H9 (cell line): ENCODE data around the gene FAM228B. TPM values are rescaled to one million over a fixed set of nuclear protein-coding genes. Genes with fewer than 3 reads are reported as not detected.
A peak's percentile ranks its signal among the peaks of the same experiment; 100 is the strongest.

Source experiments
- DNase-seq: peaks from one replicate; pipeline ENCODE4 v3.0.0-alpha.2; 2017
- H2AFZ ChIP-seq: one replicate; pipeline ENCODE4 v1.6.1; 2013; ENCODE audit warnings: mild to moderate bottlenecking, low read length, control low read depth, moderate library complexity
- H2AK5ac ChIP-seq: 2 replicates; pipeline ENCODE4 v1.6.1; 2013; ENCODE audit warnings: low read length, control low read depth, mixed read lengths; ENCODE audit not compliant: insufficient read length
- H2BK120ac ChIP-seq: one replicate; pipeline ENCODE4 v1.6.1; 2013; ENCODE audit warnings: low read depth, mild to moderate bottlenecking, low read length, control low read depth, inconsistent platforms; ENCODE audit not compliant: poor library complexity, severe bottlenecking
- H2BK12ac ChIP-seq: 2 replicates; pipeline ENCODE4 v1.6.1; 2013; ENCODE audit warnings: low read length, control low read depth, mixed read lengths, low read depth; ENCODE audit not compliant: insufficient read length
- H2BK15ac ChIP-seq: 2 replicates; pipeline ENCODE4 v1.6.1; 2013; ENCODE audit warnings: low read depth, low read length, control low read depth
- H2BK20ac ChIP-seq: one replicate; pipeline ENCODE4 v1.6.1; 2013; ENCODE audit warnings: low read depth, mild to moderate bottlenecking, low read length, control low read depth, inconsistent platforms; ENCODE audit not compliant: poor library complexity, severe bottlenecking
- H2BK5ac ChIP-seq: 2 replicates; pipeline ENCODE4 v1.6.1; 2013; ENCODE audit warnings: low read length, control low read depth, mixed read lengths; ENCODE audit not compliant: insufficient read length
- H3K14ac ChIP-seq: 2 replicates; pipeline ENCODE4 v1.6.1; 2013; ENCODE audit warnings: low read length, control low read depth; ENCODE audit not compliant: insufficient read depth
- H3K18ac ChIP-seq: 2 replicates; pipeline ENCODE4 v1.6.1; 2013; ENCODE audit warnings: low read depth, mild to moderate bottlenecking, mixed read lengths, low read length, control low read depth; ENCODE audit not compliant: insufficient read length
- H3K23ac ChIP-seq: 2 replicates; pipeline ENCODE4 v1.6.1; 2013; ENCODE audit warnings: low read length, control low read depth, mixed read lengths, low read depth; ENCODE audit not compliant: insufficient read length
- H3K23me2 ChIP-seq: 2 replicates; pipeline ENCODE4 v1.6.1; 2013; ENCODE audit warnings: low read depth, mild to moderate bottlenecking, mixed read lengths, low read length, control low read depth; ENCODE audit not compliant: insufficient read length, poor library complexity, severe bottlenecking
- H3K27ac ChIP-seq: 2 replicates; pipeline ENCODE4 v1.5.1; 2013; ENCODE audit warnings: low read length, control low read depth, mixed read lengths, low read depth; ENCODE audit not compliant: insufficient read length
- H3K27me3 ChIP-seq: 2 replicates; pipeline ENCODE4 v1.6.1; 2013; ENCODE audit warnings: low read length, control low read depth, inconsistent platforms; ENCODE audit not compliant: insufficient read depth
- H3K4ac ChIP-seq: 2 replicates; pipeline ENCODE4 v1.6.1; 2013; ENCODE audit warnings: low read depth, mild to moderate bottlenecking, control low read depth, inconsistent platforms, low read length, moderate library complexity
- H3K4me1 ChIP-seq: 2 replicates; pipeline ENCODE4 v1.6.1; 2013; ENCODE audit warnings: low read length, control low read depth, inconsistent platforms; ENCODE audit not compliant: insufficient read depth
- H3K4me2 ChIP-seq: 2 replicates; pipeline ENCODE4 v1.6.1; 2013; ENCODE audit warnings: low read length, control low read depth, mixed read lengths; ENCODE audit not compliant: insufficient read length, insufficient read depth
- H3K56ac ChIP-seq: 2 replicates; pipeline ENCODE4 v1.6.1; 2013; ENCODE audit warnings: low read depth, mild to moderate bottlenecking, mixed read lengths, low read length, control low read depth; ENCODE audit not compliant: insufficient read length
- H3K79me1 ChIP-seq: 2 replicates; pipeline ENCODE4 v1.6.1; 2013; ENCODE audit warnings: low read depth, mild to moderate bottlenecking, moderate library complexity, low read length, control low read depth, inconsistent platforms; ENCODE audit not compliant: insufficient read depth, poor library complexity, severe bottlenecking
- H3K79me2 ChIP-seq: 2 replicates; pipeline ENCODE4 v1.6.1; 2013; ENCODE audit warnings: low read length, control low read depth, inconsistent platforms; ENCODE audit not compliant: insufficient read depth
- H3K9ac ChIP-seq: 2 replicates; pipeline ENCODE4 v1.6.1; 2013; ENCODE audit warnings: low read length, control low read depth, mixed read lengths; ENCODE audit not compliant: insufficient read length; ENCODE audit errors: extremely low read depth
- H3K9me3 ChIP-seq: one replicate; pipeline ENCODE4 v1.6.1; 2013; ENCODE audit warnings: low read depth, low read length, inconsistent platforms; ENCODE audit not compliant: control insufficient read depth
- H3T11ph ChIP-seq: one replicate; pipeline ENCODE4 v1.6.1; 2013; ENCODE audit warnings: mild to moderate bottlenecking, low read length, control low read depth, inconsistent platforms
- H4K20me1 ChIP-seq: one replicate; pipeline ENCODE4 v1.6.1; 2013; ENCODE audit not compliant: control insufficient read depth, insufficient read length, insufficient read depth
- H4K5ac ChIP-seq: 2 replicates; pipeline ENCODE4 v1.6.1; 2013; ENCODE audit warnings: low read depth, mild to moderate bottlenecking, mixed read lengths, low read length, control low read depth; ENCODE audit not compliant: insufficient read length
- H4K8ac ChIP-seq: replicated peaks from 2 replicates; pipeline ENCODE4 v1.6.1; 2013; ENCODE audit warnings: low read length, control low read depth, mixed read lengths, low read depth; ENCODE audit not compliant: insufficient read length
- H4K91ac ChIP-seq: 2 replicates; pipeline ENCODE4 v1.6.1; 2013; ENCODE audit warnings: low read depth, mild to moderate bottlenecking, moderate library complexity, mixed read lengths, low read length, control low read depth; ENCODE audit not compliant: insufficient read length
- H3K27ac Mint-ChIP-seq, 3 experiments: 2 replicates in 2 of 3; 3 replicates in 1 of 3; pipeline ENCODE4 v1.8.0; 2020 to 2021; ENCODE audit warnings: mixed read lengths in 3 of 3, mild to moderate bottlenecking in 1 of 3, moderate library complexity in 1 of 3
- H3K27me3 Mint-ChIP-seq: 2 replicates; pipeline ENCODE4 v1.8.0; 2021; ENCODE audit warnings: low read depth, mild to moderate bottlenecking, moderate library complexity, mixed read lengths
- H3K36me3 Mint-ChIP-seq, 3 experiments: 2 replicates in 2 of 3; 3 replicates in 1 of 3; pipeline ENCODE4 v1.8.0; 2020 to 2021; ENCODE audit warnings: low read depth in 3 of 3, mixed read lengths in 3 of 3; ENCODE audit not compliant: insufficient read depth in 1 of 3
- H3K4me1 Mint-ChIP-seq, 2 experiments: 2 replicates each; pipeline ENCODE4 v1.8.0; 2020; ENCODE audit warnings: mixed read lengths in 2 of 2
- H3K4me3 Mint-ChIP-seq, 2 experiments: 2 replicates in 1 of 2; 3 replicates in 1 of 2; pipeline ENCODE4 v1.8.0; 2020 to 2021; ENCODE audit warnings: mild to moderate bottlenecking in 2 of 2, mixed read lengths in 2 of 2, moderate library complexity in 1 of 2
- H3K9me3 Mint-ChIP-seq, 2 experiments: 2 replicates in 1 of 2; 3 replicates in 1 of 2; pipeline ENCODE4 v1.8.0; 2020; ENCODE audit warnings: mild to moderate bottlenecking in 2 of 2, mixed read lengths in 2 of 2, moderate library complexity in 1 of 2
- WGBS: extraction: QIAGEN DNeasy Blood & Tissue Kit; methylation state at CpG from one replicate; pipeline ENCODE4 v1.1.7; 2013; ENCODE audit warnings: missing lambda C conversion rate, low lambda C conversion rate, mixed read lengths; ENCODE audit not compliant: insufficient read length; ENCODE audit errors: extremely low coverage; 5-methylcytosine and 5-hydroxymethylcytosine counted together
- total RNA-seq: library from RNA; stranded (reverse); gene quantifications from 2 replicates; pipeline ENCODE4 v1.2.1, GENCODE V29; 2021
- TF ChIP-seq, protein P1 (sequence below): fragments of 200-600 bp; sonication (generic); conservative IDR thresholded peaks from 3 replicates; pipeline ENCODE4 v1.8.0; 2021; ENCODE audit warnings: antibody characterized with exemption, mild to moderate bottlenecking

The FAM228B gene
- total RNA-seq, 1 experiment from 2014 or later: 6.5 TPM

DNA sequence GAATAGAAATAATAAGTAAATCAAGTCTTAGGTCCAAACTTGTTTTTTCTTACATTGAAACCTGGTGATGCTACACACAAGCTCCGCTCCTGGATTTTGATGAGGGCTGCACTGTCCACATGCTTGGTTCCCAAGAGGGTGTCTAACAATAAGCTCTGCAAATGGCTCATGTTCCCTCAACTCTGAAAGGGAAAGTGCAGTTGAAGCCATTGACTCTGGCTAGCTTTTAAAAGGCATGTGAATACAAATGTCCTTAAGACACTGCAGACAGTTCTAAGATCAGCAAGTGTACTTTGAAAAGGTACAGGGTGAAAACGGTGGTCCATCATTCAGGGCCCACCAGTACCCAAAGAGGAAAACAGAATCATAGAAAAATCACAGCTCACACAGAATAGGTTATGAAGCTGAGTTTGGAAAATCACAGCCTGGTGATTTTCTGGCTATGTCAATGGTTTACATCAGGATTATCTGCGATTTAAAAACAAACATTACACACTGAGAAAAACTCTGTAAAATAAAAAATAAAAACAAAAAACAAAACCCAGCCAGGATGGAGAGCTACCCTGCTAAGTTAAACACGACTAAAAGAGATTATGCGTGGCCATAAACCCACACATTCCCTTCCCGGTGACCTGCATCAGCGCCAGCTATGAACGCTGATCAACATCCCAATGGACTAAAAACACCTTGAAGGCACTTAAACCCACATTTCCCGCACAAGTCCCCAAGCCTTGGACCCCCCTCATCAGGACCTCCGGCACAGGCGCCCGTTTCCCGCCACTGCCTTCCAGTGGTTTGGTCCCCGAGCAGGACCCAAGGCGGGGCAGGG, 689 bp upstream of the FAM228B start:
- Mint-ChIP-seq H3K27me3 (no peaks in the 10 kb centered on the region; the same call in 1 of the 2 replicates), H3K4me3 (peak overlapping the region; percentile 69 to 73), H3K36me3 (no peaks in the 10 kb centered on the region; a peak in 2 of 7 replicates), H3K9me3 (no peaks in the 10 kb centered on the region; a peak in 1 of 5 replicates), H3K4me1 (peaks cover 22 to 24% of the 10 kb centered on the region in 2 experiments), H3K27ac (no peak overlapping the region)
- TF ChIP-seq, protein P1, sequence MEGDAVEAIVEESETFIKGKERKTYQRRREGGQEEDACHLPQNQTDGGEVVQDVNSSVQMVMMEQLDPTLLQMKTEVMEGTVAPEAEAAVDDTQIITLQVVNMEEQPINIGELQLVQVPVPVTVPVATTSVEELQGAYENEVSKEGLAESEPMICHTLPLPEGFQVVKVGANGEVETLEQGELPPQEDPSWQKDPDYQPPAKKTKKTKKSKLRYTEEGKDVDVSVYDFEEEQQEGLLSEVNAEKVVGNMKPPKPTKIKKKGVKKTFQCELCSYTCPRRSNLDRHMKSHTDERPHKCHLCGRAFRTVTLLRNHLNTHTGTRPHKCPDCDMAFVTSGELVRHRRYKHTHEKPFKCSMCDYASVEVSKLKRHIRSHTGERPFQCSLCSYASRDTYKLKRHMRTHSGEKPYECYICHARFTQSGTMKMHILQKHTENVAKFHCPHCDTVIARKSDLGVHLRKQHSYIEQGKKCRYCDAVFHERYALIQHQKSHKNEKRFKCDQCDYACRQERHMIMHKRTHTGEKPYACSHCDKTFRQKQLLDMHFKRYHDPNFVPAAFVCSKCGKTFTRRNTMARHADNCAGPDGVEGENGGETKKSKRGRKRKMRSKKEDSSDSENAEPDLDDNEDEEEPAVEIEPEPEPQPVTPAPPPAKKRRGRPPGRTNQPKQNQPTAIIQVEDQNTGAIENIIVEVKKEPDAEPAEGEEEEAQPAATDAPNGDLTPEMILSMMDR: no peak
- Histone ChIP-seq H2BK12ac (no peak overlapping the region), H2BK15ac (no peak overlapping the region; the same call in 1 of the 2 replicates), H4K8ac (no peak overlapping the region), H3K23me2 (peaks cover 4% of the 10 kb centered on the region), H3K27ac (no peak overlapping the region), H3K9ac (peak overlapping the region; percentile 42), H2AK5ac (no peak overlapping the region), H3K4me1 (peaks cover 2% of the 10 kb centered on the region; the same call in 1 of the 2 replicates), H3K18ac (peak overlapping the region; percentile 49), H3K79me1 (no peaks in the 10 kb centered on the region), H4K91ac (no peak overlapping the region), H3K27me3 (peaks cover 3% of the 10 kb centered on the region; the same call in 1 of the 2 replicates), H2BK120ac (no peak overlapping the region), H2AFZ (no peak overlapping the region), H3K23ac (no peak overlapping the region), H3K56ac (no peak overlapping the region), H3K4ac (no peak overlapping the region), H2BK5ac (no peak overlapping the region), H3K9me3 (no peaks in the 10 kb centered on the region), H2BK20ac (no peak overlapping the region), H4K20me1 (no peaks in the 10 kb centered on the region), H3T11ph (no peak overlapping the region), H4K5ac (no peak overlapping the region), H3K14ac (peak overlapping the region; percentile 79), H3K79me2 (no peaks in the 10 kb centered on the region), H3K4me2 (peak overlapping the region; percentile 63)
- DNase-seq: no peak
- WGBS: no CpG with 5 or more reads among the region's 15 CpGs
